Stimulated activated CD8-positive, alpha-beta memory T cell treated with anti-CD3 and anti-CD28 coated beads, Interleukin-7, amount 100 ng/mL, for 4 hours (primary cell): Measurements from ENCODE around the gene NET1.

Experiments
- DNase-seq, 2 donors: peaks; one replicate each; pipeline ENCODE4 v3.0.0-alpha.2; 2020; ENCODE audit warnings: low read depth in 2 of 2

The NET1 gene

DNA sequence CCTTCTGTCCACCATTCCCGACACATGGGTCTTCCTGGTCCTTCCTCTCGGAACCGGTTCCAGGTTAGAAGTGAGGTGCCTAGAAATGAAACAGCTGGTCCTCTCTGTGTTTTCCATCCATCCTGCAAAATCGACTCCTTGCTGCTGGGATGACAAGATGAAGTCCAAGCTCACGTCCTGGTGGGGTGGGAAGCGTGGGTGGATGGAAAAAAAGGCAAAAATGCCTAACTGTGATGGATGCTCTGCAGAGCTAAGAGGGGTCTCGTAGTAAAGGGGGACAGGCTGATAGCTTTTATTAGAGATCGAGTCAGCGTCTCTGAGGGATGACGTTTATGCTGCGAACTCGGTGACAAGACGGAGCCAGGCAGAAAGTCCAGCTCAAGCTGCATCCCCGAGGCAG, 72.9 kb downstream of the NET1 start:
- DNase-seq = no peak

DNA sequence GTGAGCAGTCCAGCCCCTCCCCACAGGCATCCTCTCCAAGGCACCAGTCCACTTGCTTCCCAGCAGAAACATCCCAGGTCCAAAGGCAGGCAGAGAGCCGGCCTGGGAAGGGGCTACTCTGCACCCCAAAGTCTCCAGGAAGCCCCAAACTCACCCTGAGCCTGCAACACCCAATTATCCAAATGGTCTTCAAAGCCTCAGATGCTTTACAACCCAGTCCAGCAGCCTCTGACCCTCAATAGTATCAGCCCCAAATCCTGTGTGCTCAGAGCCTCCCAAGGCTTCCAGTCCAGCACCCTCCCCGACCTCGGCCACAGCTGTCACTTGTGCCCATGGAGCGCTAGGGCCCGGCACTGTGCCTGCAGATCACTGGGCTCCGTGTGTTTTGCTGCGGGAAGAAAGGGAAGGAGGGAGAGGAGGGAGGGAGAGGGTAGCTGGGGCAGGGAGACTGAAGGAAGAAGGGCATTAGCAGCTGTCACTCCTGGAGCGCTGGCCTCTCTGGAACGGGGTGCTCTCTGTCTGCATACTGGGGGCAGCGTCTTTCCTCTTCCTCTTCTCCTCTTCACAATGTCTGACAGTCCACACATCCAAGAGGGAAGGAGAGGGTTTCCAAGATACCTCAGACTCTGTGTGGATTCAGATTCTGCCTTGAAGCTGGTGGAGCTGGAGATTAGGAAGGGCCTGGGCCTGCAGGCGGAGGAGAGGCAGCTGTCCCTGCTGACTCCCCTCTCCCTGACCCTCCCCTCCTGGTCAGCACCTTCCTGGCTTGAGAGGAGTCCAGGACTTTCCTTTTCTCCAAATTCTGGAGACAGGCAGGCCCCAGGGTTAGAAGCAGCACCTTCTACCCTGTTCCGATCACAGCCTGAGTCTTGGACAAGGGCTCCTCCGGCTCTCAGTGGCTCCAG, 73.8 kb downstream of the NET1 start:
- no peak for DNase-seq

DNA sequence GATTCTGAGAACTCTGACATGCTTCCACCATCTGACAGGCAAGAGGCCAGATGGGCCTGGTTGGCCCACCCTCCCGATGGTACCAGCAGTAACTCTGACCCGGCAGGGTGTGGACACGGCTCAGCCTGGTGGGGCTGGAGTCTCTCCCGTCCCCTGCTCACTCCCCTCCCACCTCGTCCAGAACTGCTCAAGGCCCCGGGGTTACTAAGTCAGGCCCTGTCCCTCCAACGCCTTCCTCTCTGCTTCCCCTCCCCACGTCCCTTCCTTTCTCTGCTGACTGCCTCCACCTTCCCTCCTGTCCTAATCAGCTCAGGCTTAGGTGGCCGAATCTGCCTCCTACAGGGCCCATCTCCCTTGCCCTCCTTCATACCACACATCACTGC, 74.5 kb downstream of the NET1 start:
- no peak for DNase-seq

DNA sequence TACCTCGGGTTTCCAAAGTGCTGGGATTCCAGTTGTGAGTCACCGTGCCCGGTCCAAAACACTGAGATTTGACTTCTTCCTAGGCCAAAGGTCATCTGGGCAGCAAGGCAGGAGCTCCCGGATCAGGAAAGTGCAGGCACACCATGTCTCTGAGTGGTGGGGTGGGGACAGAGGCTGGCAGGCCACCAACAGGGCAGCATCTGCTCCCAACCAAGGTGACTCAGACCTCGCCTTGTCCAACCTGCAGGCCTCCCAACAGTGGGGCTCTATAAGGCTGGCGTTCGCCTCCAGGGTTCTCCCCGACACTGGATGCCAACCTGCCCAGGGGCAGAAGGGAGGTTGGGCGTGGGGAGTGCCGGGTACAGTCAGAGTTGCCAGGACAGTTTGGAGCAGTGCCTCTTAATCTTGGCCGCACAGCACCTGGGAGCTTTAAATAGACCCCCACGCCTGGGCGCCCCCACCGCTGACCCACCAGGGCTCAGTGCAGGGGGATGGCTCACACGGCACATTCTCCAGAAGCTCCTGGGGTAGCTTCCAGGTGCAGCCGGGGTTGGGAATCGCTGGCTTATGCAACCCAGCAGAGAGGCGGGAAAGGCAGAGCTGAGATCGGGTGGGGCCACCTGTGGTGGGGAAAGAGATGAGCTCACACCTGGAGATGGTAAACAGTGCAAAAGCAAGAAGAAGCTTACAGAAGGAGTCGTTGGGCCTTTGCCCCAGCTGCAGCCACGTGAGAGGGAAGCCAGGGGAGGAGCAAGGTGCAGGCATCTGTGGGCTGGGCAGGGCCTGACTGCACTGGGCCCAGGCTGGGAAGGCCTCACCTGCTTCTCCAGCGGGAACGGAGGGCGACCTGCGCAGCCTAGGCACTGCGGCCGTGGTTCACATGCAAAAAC, 76.2 kb downstream of the NET1 start:
- DNase-seq = no peak

DNA sequence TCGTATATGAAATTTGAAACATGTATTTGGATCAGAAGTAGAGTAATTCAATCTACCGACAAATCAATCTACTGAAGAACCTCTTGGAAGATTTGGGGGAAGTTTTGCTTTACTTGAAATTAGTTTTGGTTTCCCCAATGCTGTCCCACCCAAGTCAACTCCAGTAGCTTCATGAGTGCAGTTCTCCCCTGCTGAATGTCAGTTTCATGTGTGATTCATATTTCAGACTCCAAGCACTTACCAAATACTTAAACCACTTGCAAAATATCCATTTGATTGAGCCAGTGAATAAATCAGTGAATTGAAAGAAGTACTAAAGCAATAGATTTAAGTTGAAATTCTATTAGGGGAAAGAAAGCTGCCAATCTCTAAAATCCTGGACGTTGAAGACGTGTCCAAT, 77.7 kb downstream of the NET1 start:
- no peak for DNase-seq

DNA sequence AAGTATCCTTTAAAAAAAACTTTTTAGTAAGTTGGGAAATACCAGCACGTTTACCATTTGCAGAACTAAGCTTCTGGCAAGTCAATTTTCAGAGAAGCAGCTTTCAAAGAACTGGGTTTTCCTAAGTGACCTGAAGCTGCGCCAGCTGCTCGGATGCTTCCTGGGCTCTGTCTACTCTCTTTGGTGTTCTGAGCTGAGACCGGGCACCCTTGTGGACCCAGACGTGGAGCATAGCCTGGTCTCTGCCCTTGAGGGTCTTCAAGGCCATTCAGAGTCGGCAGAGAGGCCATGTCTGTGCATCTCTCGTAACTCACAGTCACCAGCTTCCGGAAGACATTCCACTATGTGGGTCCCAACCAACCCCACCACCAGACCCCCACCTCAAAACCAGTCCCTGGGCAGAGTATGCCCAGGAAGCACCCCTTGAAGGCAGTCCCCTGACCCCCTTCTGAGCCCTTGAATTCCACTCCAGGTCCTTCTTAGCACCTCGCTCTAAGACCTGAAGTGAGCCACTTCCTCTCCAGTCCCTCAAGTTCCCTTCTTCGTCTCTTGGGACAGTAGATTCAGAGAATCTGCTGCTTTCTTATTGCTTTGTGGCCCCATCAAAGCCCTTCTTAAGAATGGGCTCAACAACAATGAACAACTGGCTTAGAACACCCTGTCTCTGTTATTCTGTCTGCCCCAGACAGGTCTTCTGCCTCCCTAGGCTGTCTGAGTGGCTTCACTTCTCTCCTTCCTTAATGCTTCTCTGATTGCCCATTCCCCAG, 78.5 kb downstream of the NET1 start:
- no peak for DNase-seq

DNA sequence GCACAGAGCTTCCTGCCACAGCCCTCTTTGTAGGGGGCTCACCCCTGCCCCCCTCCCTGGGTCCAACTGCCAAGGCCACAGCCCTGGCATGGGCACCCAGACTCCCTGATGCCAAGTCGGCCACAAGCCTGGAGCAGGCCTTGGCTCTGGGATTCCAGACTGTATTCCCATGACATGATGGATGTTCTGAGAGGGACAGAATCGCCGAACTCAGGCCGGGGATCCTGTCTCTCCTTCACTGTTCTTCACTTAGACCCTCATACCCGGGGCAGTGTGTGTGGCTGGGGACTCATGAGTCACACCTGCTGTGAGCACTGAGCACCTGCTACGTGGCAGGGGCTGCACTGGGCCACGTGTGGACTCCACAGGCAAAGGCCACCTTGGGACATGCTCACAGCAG, 79.1 kb downstream of the NET1 start:
- no peak for DNase-seq

DNA sequence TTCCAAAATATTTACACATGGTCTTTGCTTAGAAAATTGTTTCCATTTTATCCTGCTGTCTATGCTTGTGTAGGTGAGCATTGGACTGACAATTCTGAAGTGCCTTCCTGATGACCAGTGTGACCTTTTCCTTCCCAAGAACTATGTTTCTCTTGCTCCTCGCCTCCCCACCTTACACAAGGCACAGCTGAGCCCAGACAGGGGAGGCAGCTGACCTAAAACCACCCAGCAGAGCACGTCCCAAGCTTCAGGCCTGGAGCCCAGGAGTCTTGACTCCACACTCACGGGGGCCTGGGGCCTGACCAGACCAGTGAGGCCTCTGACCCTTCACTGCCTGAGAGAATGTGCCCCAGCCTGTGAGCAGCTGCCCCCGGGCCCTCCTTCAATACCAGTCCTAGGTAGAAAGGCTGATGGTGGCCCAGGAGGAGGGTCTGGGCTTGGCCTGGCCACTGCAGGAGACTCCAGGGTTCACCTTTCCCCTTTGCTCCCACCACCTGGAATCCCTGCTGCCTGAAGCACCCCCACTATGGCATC, 80.0 kb downstream of the NET1 start:
- no peak for DNase-seq

DNA sequence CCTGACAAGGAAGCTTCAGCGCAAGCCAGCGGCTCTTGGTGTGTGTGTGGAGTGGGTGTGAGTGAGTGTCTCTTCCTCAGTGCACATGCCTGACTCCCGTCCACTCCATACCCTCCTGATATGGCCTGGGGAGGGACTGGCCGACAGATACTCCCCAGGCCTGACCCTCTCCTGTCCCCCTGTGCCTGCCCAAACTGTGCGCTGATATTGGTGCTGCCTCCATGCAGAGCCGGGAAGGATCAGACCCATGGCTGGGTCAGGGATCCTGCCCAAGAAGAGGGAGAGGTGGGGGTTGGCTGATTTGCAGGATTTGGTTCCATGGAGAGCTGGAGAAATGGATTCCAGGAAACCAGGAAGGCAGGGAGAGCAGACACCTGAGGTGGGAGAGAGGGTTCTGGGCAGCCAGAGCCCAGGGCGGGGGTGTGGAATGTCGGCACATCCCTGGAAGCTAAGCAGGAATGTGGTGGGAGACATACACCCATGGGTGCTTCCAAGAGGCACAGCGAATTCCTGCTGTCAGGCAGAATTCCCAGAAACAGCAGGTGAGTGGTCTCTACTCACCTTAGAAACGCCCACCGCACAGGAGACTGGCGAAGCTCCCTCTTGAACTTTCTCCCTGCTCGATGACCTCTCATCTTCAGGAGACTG, 80.7 kb downstream of the NET1 start:
- DNase-seq = no peak

DNA sequence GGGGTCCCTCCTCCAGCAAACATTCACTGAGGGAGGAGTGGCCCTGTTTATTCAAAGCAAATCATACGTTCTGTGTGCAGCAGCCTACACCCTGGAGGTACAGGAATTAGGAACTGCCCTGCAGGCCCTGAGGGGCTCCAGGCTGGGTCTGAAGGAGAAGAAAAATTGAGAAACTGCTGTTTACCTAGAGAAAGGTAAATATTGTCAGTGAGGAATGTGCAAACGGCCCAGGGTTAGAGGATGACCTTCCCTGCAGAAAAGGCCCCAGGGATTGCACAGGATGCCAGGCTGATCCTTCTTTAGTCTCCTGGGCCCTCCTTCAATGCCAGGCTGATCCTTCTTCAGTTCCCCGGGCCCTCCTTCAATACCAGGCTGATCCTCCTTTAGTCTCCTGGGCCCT, 81.3 kb downstream of the NET1 start:
- no peak for DNase-seq

DNA sequence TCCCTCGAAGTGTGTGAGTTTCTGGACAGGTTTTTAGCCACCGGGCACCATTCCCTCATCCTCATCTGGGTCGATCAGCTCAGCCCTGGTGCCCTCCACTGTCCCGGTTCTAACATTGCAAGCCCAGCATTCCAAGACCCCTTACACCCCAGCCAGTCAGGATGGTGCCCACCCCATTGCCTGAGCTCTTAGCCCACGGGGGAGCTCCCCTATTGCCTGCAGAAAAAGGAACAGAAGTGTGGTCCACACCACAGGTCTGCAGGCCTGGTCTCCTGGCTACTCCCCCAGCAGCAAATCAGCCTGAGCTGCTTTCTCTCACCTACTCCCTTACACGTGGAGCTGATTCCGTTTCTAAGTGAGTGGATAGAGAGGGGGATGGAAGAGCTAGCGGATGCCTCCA, 82.3 kb downstream of the NET1 start:
- DNase-seq = no peak

DNA sequence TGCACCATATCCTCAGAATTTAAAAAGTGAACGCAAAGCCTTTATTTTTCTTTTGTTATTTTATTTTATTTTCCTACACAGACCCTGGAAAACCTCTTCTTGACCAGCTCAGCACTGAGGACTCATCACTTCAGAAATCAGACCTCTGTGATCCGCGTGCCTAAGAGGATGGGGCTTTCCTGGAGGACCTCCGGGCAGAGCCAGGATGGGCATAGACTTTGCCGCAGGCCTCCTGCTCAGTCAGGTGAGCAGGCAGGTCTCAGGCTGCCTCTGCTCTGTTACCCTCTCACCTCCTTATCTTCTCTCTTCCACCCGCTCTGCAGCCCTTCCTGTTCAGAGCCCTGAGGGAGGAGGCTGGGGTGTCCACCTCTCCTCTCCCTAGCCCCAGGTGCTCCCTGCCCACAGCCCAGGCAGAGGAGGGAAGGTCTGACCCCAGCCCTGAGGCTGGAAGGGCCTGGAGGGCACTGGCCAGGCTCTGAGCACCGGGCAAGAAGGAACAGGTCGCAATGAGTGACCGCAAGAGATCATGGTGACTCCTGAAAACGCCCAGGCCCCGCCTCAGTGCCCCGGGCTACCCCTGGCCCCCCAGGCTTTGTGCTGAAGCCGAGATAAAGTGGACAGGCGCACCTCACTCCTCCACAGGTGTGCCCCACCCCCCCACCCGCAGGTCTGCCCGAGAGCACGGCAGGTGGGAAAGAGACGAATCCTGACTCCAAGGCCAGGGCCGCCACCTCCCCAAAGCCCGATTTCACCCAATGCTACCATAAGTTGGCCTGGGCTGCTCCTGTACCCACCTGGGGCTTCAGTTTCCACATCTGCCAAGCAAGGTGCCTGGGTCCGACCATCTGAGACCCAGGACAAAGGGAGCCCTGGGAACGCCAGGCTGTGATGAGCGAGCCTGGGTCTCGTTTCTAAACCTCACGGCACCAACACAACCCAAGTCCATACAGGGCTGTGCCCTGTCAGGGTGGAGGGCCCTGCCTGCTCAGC, 84.2 kb downstream of the NET1 start:
- DNase-seq = no peak

DNA sequence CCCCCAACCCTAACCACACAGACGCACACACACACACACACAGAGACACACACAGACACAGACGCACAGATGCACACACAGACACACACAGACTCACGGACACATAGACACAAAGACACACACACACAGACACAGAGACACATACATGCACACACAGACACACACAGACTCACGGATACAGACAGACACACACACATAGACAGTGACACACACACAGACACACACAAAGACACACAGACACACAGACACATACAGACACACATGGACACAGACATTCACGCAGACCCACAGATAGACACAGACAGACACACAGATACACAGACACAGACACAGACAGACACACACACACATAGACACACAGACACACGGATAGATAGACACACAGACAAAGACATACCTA, 84.9 kb downstream of the NET1 start:
- no peak for DNase-seq

DNA sequence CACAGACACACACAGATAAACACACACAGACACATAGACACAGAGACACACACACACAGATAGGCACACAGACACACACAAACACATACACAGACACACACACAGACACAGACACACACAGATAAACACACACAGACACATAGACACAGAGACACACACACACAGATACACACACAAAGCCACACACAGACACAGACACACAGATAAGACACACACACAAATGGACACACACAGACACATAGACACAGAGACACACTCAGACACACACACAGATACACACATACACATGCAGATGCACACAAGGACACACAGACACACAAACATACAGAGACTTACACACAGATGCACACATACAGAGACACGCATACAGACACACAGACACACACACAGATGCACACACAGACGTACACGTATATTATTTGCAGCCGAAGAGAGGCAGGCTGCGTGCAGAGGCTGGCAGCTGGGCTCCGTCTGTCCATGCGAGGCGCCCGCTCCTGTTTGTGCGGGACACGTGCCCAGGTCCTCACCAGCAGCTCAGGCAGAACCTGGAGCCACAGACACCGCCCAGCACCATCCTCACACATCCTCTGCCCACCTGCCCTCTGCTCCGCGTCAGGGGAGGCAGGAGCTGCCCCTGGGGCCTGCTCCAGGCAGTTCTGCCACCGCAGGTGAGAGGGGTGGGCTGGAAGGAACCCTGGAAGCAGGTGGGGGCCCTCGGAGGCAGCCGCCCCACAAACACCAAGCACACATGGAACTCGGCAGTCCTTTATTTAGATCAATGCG, 85.8 kb downstream of the NET1 start:
- no peak for DNase-seq

DNA sequence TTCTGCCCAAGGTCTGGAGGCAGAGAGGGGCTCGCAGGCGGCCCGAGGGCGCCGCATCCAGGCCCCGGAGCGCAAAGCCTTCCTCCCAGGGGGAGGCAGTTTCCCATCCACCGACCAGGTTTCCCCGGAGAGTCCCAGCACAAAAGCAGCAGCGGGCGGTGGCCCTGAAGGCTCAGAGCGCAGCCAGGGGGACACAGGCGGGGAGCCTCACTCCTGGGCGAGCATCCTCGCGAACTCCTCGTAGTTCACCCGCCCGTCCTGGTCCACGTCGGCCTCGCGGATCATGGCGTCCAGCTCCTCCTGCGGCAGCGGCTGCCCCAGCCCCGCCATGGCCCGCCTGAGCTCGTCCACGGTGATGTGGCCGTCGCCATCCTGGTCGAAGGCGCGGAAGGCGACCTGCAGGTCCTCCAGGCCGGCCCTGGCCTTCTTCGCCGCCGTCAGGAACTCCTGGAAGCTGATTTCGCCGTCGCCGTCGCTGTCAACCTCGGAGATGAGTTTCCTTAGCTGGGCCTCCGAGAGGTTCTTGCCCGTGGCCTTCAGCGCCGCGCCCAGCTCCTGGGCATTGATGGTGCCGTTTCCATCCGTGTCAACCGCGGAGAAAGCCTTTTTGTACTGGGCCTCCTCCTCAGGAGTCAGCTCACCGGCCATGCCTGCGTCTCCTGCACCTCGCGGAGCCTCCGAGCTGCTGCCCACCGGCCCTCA, 86.6 kb downstream of the NET1 start:
- DNase-seq = no peak

DNA sequence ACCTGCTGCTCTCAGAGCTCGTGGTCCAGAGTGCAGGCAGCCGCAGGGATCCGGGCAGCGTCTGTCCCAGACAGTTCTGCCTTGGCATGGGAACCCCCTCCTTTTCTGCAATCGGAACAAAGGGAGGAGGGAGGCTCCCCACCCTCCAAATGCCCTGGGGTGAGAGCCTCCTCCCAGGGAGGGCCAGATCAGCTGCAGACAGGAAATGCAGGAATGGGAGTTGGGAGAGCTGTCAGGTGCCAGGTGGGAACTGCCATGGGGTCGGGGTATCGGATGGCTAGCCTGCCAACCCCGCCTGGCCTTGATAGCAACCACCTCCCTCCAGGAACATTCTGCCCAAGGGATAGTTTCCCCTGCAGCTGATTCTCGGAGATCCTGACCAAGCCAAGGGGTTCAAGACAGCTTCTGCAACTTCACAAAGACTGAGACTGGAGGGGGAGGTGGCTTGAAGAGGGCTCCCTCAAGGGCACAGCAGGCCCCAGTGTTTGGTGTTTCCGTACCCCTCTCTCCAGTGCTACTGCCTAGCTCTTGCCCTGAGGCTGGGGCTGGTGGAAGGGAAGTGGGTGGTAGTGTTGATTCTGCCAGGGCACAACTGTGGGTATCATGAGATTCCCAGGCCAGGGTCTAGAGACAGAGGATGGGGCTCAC, 87.3 kb downstream of the NET1 start, which contains the start of gene CALML5:
Gene CALML5 (minus strand): TSS at position 78 of the 648 bp plus-strand sequence. CDS start 132 bp downstream, outside the sequence.
- DNase-seq = no peak

DNA sequence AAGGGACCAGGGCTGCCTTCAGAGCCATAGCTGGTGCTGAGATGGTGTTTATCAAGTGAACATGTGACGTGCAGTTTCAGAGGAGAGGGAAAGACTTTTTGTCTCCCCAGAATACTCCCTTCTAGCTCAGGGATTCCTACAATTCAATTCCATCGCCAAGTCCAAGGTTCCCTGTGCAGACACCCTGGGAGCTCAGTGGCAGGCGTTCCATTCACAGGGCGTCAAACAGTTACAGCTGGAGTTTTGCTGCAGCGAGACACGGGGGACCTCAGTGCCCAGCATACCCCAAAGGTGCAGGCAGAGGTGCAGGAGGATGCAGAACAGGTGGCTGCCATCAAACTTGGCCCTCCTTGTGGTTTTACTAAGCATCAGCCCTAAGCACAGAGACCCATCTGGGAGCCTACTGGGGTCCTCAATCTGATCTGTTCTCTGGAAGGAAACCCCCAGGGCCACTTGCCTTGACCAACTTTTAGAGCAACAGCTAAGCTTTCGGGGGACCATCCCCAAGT, 87.9 kb downstream of the NET1 start:
- DNase-seq = no peak

DNA sequence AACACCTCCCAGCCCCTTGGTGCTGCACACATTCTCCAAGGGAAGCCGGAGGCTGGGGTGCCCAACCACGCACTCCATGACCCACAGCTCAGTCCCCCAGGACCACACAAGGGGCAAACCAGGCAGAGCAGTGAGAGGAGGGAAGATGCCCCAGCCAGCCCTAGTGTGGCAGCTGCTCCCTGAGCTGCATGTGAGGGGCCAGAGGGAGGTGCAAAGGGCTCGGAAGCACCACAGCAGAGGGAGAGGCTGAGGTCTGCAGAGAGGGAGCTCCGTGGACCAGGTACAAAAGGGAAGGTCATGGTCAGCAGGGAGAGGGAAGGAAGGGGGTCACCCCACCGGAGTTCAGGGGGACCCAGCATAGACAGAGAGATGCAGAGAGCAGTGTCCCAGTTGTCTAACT, 88.6 kb downstream of the NET1 start:
- no peak for DNase-seq
